Activated naive CD4-positive, alpha-beta T cell (primary cell): Measurements from ENCODE around the gene RIMS4.

Experiments
- DNase-seq, 4 experiments: peaks; one replicate each; lab custom pipeline; 2025; lab: John Stamatoyannopoulos, UW

The RIMS4 gene

GRCh38 chr20:44810391-44811149, at the start of gene RIMS4:
Gene RIMS4, minus strand, starts transcription at chr20:44810546. Its CDS starts 275 bp downstream, at chr20:44810271.
- no peak for DNase-seq

- no peak for DNase-seq
Measured at GRCh38 chr20:44858606-44859360, 48.4 kb upstream of the RIMS4 start.

- no peak for DNase-seq
Measured at GRCh38 chr20:44856856-44857448, 46.6 kb upstream of the RIMS4 start.

GRCh38 chr20:44856442-44856841, 46.1 kb upstream of the RIMS4 start:
- no peak for DNase-seq

GRCh38 chr20:44851545-44851944, 41.2 kb upstream of the RIMS4 start:
- no peak for DNase-seq

GRCh38 chr20:44850837-44851236, 40.5 kb upstream of the RIMS4 start:
- DNase-seq = no peak

- DNase-seq = no peak
Measured at GRCh38 chr20:44850272-44850671, 39.9 kb upstream of the RIMS4 start.

GRCh38 chr20:44849703-44850102, 39.4 kb upstream of the RIMS4 start:
- DNase-seq = no peak

- DNase-seq = no peak
Measured at GRCh38 chr20:44848254-44849015, 38.1 kb upstream of the RIMS4 start.

- no peak for DNase-seq
Measured at GRCh38 chr20:44843876-44844275, 33.5 kb upstream of the RIMS4 start.

GRCh38 chr20:44841955-44842354, 31.6 kb upstream of the RIMS4 start:
- DNase-seq = no peak

GRCh38 chr20:44840826-44841225, 30.5 kb upstream of the RIMS4 start:
- no peak for DNase-seq

GRCh38 chr20:44839481-44839880, 29.1 kb upstream of the RIMS4 start:
- DNase-seq = no peak

- DNase-seq = no peak
Measured at GRCh38 chr20:44838521-44838920, 28.2 kb upstream of the RIMS4 start.

- no peak for DNase-seq
Measured at GRCh38 chr20:44837946-44838345, 27.6 kb upstream of the RIMS4 start.

- no peak for DNase-seq
Measured at GRCh38 chr20:44836601-44837120, 26.3 kb upstream of the RIMS4 start.

GRCh38 chr20:44835661-44836221, 25.4 kb upstream of the RIMS4 start:
- DNase-seq = no peak

- no peak for DNase-seq
Measured at GRCh38 chr20:44835116-44835515, 24.8 kb upstream of the RIMS4 start.

GRCh38 chr20:44834693-44835092, 24.3 kb upstream of the RIMS4 start:
- no peak for DNase-seq

GRCh38 chr20:44833437-44833836, 23.1 kb upstream of the RIMS4 start:
- DNase-seq = no peak

GRCh38 chr20:44832724-44833123, 22.4 kb upstream of the RIMS4 start:
- no peak for DNase-seq

GRCh38 chr20:44830995-44831394, 20.6 kb upstream of the RIMS4 start:
- DNase-seq = no peak
